Gastroesophageal sphincter (tissue), 4 donors: ENCODE measurements around the gene RAB9A. TPM values are rescaled to one million over a fixed set of nuclear protein-coding genes. Genes with fewer than 3 reads are reported as not detected.
"Not testable (repeated sequence)": the region's sequence is repeated elsewhere in the genome, so short reads cannot be mapped to it uniquely, and the experiment has no call there.

Experiments
- ATAC-seq: fragments of 150-250 bp; one replicate; pipeline ENCODE4 v1.9.1; 2016; ENCODE audit warnings: mild to moderate bottlenecking, moderate library complexity
- H3K27ac ChIP-seq, 4 donors: fragments of 200-600 bp; sonication (generic) in 3 of 4; 1 replicate in 3 of 4; 2 replicates in 1 of 4; pipeline ENCODE4 v1.5.1; 2016 to 2019
- H3K27me3 ChIP-seq: fragments of 200-600 bp; sonication (generic); one replicate; pipeline ENCODE4 v1.5.1; 2019
- H3K36me3 ChIP-seq, 2 donors: fragments of 200-600 bp; sonication (generic); one replicate each; pipeline ENCODE4 v1.5.1; 2019; ENCODE audit warnings: control low read depth in 1 of 2
- H3K4me1 ChIP-seq, 3 donors: fragments of 200-600 bp; sonication (generic); 1 replicate in 2 of 3; 2 replicates in 1 of 3; pipeline ENCODE4 v1.5.1; 2016 to 2019; ENCODE audit warnings: control low read depth in 2 of 3
- H3K4me3 ChIP-seq, 2 donors: fragments of 200-600 bp; sonication (generic); one replicate each; pipeline ENCODE4 v1.5.1; 2019; ENCODE audit warnings: mild to moderate bottlenecking in 1 of 2, moderate library complexity in 1 of 2
- H3K9me3 ChIP-seq, 3 donors: fragments of 200-600 bp; sonication (generic); one replicate each; pipeline ENCODE4 v1.5.1; 2017 to 2019; ENCODE audit warnings: control low read depth in 2 of 3
- EP300 ChIP-seq: sonication (generic); formaldehyde crosslinking; IDR thresholded peaks from one replicate; pipeline ENCODE4 v1.6.1; 2017; ENCODE audit warnings: antibody characterized with exemption, mild to moderate bottlenecking
- POLR2A ChIP-seq, 2 donors: fragments of 450-650 bp; IDR thresholded peaks; one replicate each; pipeline ENCODE4 v1.6.1; 2017; ENCODE audit warnings: antibody characterized with exemption in 2 of 2, mild to moderate bottlenecking in 2 of 2, moderate library complexity in 1 of 2
- POLR2AphosphoS5 ChIP-seq: sonication (generic); formaldehyde crosslinking; IDR thresholded peaks from one replicate; pipeline ENCODE4 v1.6.1; 2017; ENCODE audit warnings: antibody characterized with exemption
- WGBS, 2 donors: methylation state at CpG; one replicate each; pipeline ENCODE4 v1.1.5; 2018; ENCODE audit warnings: low coverage in 1 of 2; 5-methylcytosine and 5-hydroxymethylcytosine counted together
- total RNA-seq, 4 donors: library from RNA; depleted of rRNA; stranded (reverse); fragments of >200 nt; gene quantifications; one replicate each; pipeline ENCODE4 v1.1.0, GENCODE V29; 2016
- TF ChIP-seq, protein P1 (sequence below), 4 experiments: fragments of 200-600 bp in 2 of 4; fragments of 450-650 bp in 2 of 4; sonication (generic) in 1 of 4; IDR thresholded peaks; one replicate each; pipeline ENCODE4 v1.5.1; 2017 to 2019; ENCODE audit warnings: antibody characterized with exemption in 4 of 4, mild to moderate bottlenecking in 2 of 4, moderate library complexity in 2 of 4

The RAB9A gene
- total RNA-seq, 4 donors from 2014 or later, result 29.6 to 50.7 (median 38.3) TPM

DNA sequence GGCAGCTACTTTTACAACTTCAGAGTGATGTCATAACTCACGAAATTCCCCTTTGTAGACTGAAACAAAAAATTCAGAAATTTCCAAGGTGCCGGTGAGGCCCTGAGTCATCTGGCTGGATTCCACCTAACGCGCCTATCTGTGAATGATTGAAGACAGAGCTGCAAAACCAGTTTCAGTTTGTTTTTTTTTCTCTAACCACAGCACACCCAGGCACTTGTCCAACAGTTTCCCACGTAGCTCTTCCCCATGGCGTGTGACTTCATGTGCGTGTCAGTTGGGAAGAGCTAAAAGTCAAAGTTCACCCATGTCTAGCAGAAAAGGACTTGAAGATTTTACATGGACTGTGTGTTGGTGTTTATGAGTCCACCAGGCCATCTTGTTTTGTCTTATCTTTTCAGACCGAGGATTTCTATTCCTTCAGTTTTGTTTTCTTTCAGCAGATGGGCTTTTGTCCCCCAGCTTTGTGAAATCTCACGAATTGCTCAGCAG lies 19.6 kb upstream of the RAB9A start:
- peak overlapping the region in 3 of 4 donors; percentile 31 to 53 (median 45) for H3K27ac ChIP-seq
- 0 to 20% methylated on average over 5 to 7 of the region's 9 CpGs for WGBS, 2 donors

DNA sequence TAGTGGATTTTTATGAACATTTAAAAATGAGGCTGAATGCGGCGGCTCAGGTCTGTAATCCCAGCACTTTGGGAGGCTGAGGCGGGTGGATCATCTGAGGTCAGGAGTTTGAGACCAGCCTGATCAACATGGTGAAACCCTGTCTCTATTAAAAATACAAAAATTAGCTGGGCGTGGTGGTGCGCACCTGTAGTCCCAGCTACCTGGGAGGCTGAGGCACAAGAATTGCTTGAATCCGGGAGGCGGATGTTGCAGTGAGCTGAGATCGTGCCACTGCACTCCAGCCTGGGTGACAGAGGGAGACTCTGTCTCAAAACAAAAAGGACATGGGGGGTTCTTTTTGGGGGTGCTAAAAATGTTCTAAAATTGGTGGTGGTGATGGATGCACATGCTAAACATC lies 19.2 kb upstream of the RAB9A start:
- H3K36me3 ChIP-seq, H3K27me3 ChIP-seq, ATAC-seq, H3K9me3 ChIP-seq, H3K4me3 ChIP-seq: not testable (repeated sequence)
- Histone ChIP-seq H3K27ac (peak overlapping the region in 3 of 4 donors; percentile 31 to 53 (median 45)), H3K4me1 (peaks cover 0 to 14% (median 0%) of the 10 kb centered on the region in 3 donors)
- 79% methylated on average over 6 of the region's 8 CpGs; no CpG with 5 or more reads in 1 of the 2 donors for WGBS, 2 donors

More for the DNA sequence above, 19.6 kb upstream of the RAB9A start:
- Histone ChIP-seq H3K27me3 (no peaks in the 10 kb centered on the region), H3K4me1 (peaks cover 0 to 14% (median 0%) of the 10 kb centered on the region in 3 donors), H3K4me3 (peak overlapping the region in 1 of 2 donors; percentile 12), H3K36me3 (no peaks in the 10 kb centered on the region), H3K9me3 (no peaks in the 10 kb centered on the region)
- peak; percentile 61 for ATAC-seq
- no peak for TF ChIP-seq EP300
- TF ChIP-seq, protein P1, sequence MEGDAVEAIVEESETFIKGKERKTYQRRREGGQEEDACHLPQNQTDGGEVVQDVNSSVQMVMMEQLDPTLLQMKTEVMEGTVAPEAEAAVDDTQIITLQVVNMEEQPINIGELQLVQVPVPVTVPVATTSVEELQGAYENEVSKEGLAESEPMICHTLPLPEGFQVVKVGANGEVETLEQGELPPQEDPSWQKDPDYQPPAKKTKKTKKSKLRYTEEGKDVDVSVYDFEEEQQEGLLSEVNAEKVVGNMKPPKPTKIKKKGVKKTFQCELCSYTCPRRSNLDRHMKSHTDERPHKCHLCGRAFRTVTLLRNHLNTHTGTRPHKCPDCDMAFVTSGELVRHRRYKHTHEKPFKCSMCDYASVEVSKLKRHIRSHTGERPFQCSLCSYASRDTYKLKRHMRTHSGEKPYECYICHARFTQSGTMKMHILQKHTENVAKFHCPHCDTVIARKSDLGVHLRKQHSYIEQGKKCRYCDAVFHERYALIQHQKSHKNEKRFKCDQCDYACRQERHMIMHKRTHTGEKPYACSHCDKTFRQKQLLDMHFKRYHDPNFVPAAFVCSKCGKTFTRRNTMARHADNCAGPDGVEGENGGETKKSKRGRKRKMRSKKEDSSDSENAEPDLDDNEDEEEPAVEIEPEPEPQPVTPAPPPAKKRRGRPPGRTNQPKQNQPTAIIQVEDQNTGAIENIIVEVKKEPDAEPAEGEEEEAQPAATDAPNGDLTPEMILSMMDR (IDR thresholded peaks at IDR 0.05), result no peak
- TF ChIP-seq POLR2A (IDR thresholded peaks at IDR 0.05), result no peak
- peak; percentile 35 for TF ChIP-seq POLR2AphosphoS5

DNA sequence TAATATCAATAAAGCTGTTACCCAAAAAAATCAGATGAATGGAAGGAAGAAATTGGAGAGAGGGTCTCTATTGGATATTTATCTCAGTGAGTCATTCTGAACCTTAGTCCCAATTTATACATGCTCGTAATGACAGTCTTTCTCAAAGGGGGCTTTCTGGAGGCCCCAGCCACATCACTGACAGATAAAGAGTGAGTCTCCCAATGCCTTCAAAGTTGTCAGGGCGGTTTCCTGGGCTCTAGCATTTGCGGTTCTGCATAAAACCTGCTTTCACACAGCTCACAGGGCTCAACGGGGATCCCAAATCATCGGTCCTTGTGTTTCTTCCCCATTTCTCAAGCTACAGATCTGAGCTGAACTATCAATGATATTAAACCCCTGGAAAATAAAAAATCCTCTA lies 18.7 kb upstream of the RAB9A start:
- Histone ChIP-seq H3K27ac (no peak overlapping the region), H3K4me3 (no peak overlapping the region)

DNA sequence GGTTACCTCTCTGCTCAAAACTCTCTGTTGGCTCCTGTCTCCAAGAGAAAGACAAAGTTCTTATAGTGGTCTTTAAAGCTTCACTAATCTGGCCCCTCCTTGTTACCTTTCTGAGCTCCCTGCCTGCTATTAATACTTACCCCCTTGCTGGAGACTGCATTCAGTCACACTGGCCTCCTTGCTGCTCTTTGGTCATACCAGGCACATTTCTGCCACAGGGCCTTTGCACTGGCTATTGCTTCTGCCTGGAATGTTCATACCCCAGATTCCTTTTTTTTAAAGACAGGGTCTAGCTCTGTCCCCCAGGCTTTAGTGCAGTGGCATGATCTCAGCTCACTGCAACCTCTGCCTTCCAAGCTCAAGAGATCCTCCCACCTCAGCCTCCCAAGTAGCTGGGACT lies 15.9 kb upstream of the RAB9A start:
- Histone ChIP-seq H3K27me3 (no peaks in the 10 kb centered on the region), H3K4me1 (no peaks in the 10 kb centered on the region), H3K9me3 (no peaks in the 10 kb centered on the region), H3K27ac (no peak overlapping the region), H3K36me3 (no peaks in the 10 kb centered on the region), H3K4me3 (no peak overlapping the region)
- TF ChIP-seq EP300 (no peak), POLR2AphosphoS5 (no peak), POLR2A (IDR thresholded peaks at IDR 0.05) (no peak)
- TF ChIP-seq, protein P1 (IDR thresholded peaks at IDR 0.05), result no peak
- ATAC-seq, result no peak

More for the DNA sequence above, 18.7 kb upstream of the RAB9A start:
- Histone ChIP-seq H3K36me3 (no peaks in the 10 kb centered on the region), H3K9me3 (no peaks in the 10 kb centered on the region), H3K4me1 (peaks cover 0 to 14% (median 0%) of the 10 kb centered on the region in 3 donors), H3K27me3 (no peaks in the 10 kb centered on the region)
- no peak for ATAC-seq
- no peak for TF ChIP-seq POLR2AphosphoS5
- TF ChIP-seq EP300, result no peak
- no peak for TF ChIP-seq POLR2A (IDR thresholded peaks at IDR 0.05)
- TF ChIP-seq, protein P1 (IDR thresholded peaks at IDR 0.05), result no peak
- WGBS, 2 donors, result 92 to 100% methylated on average over 2 to 5 of the region's 5 CpGs

DNA sequence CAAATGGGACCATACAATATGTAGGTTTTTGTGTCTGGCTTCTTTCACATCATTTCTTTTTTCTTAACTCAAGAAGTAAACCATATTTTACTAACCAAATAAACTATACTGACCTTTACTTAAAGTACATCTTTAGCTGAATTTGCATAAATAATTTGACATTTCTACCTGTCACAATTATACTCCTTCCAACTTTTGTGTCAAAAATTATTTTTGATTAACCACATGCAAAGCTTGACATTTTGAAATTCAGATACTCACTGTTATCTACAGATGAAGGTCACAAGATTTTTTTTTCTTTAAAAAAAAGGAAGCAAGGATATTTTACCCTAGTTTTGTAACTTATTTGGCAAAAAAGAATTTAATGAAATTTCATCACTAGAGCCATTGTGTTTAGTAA lies 12.0 kb upstream of the RAB9A start:
- H3K27ac ChIP-seq, result no peak overlapping the region
- no peak for ATAC-seq

DNA sequence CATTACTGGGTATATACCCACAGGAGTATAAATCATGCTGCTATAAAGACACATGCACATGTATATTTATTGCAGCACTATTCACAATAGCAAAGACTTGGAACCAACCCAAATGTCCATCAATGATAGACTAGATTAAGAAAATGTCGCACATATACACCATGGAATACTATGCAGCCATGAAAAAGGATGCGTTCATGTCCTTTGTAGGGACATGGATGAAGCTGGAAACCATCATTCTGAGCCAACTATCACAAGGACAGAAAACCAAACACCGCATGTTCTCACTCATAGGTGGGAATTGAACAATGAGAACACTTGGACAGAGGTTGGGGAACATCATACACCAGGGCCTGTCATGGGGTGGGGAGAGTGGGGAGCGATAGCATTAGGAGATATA lies 9.2 kb upstream of the RAB9A start:
- ATAC-seq, H3K27ac ChIP-seq, H3K9me3 ChIP-seq, H3K36me3 ChIP-seq, H3K4me1 ChIP-seq, H3K27me3 ChIP-seq, H3K4me3 ChIP-seq: not testable (repeated sequence)
- WGBS, 2 donors, result 86 to 100% methylated on average over 1 of the region's 4 CpGs

More for the DNA sequence above, 12.0 kb upstream of the RAB9A start:
- Histone ChIP-seq H3K4me1 (no peaks in the 10 kb centered on the region), H3K36me3 (no peaks in the 10 kb centered on the region), H3K27me3 (no peaks in the 10 kb centered on the region), H3K9me3 (no peaks in the 10 kb centered on the region), H3K4me3 (no peak overlapping the region)
- TF ChIP-seq EP300, result no peak
- TF ChIP-seq POLR2A (IDR thresholded peaks at IDR 0.05), result no peak
- TF ChIP-seq, protein P1 (IDR thresholded peaks at IDR 0.05), result no peak
- TF ChIP-seq POLR2AphosphoS5, result no peak
